ENCODE data around the gene CTIF.

CTIF gene

DNA sequence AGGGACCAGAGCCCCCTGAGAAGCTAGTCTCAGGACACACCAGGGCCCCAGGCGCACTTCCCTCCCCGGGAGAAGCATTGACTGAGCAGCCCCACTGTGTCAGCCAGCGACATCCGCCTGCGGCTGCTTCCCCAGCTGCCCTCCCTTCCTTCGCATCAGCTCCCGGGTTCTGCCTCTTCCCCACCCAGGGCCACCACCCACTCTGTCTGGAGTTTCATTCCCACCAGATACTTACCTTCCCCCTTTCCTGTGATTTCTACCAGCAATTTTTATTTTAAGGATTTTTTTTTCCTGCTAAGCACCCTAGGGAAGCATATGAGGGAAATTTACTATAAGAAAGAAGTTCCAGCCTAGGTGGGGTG lies 312.7 kb downstream of the CTIF start:
- no peak for DNase-seq (ENCODE audit: low read depth)

GRCh38 chr18:48852292-48852691 lies 313.5 kb downstream of the CTIF start:
- DNase-seq (ENCODE audit: low read depth) = no peak

DNA sequence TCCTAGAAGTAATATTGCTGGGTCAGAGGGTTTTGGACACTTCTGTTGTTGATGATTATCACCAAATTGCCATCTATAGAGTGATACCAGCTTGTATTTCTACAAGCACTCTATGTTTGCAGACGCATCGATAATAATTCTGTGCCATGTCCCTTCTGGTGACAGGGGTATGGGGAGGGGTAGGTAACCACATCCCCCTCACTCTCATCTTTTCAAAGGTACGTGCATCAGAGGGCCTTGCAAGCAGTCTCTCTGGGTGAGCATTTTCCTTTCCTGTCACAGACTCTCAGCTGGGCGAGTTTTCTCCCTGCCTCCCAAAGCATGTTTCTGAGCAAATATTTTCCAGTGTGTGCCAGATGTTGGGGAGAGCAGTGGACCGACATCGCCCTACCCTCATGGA lies 314.0 kb downstream of the CTIF start:
- no peak for DNase-seq (ENCODE audit: low read depth)

- DNase-seq (ENCODE audit: low read depth) = no peak
These were observed 314.8 kb downstream of the CTIF start for GRCh38 chr18:48853588-48853987.

GRCh38 chr18:48854780-48855179 lies 315.9 kb downstream of the CTIF start:
- no peak for DNase-seq (ENCODE audit: low read depth)

- no peak for DNase-seq (ENCODE audit: low read depth)
These were observed 316.9 kb downstream of the CTIF start for GRCh38 chr18:48855422-48856377.

DNA sequence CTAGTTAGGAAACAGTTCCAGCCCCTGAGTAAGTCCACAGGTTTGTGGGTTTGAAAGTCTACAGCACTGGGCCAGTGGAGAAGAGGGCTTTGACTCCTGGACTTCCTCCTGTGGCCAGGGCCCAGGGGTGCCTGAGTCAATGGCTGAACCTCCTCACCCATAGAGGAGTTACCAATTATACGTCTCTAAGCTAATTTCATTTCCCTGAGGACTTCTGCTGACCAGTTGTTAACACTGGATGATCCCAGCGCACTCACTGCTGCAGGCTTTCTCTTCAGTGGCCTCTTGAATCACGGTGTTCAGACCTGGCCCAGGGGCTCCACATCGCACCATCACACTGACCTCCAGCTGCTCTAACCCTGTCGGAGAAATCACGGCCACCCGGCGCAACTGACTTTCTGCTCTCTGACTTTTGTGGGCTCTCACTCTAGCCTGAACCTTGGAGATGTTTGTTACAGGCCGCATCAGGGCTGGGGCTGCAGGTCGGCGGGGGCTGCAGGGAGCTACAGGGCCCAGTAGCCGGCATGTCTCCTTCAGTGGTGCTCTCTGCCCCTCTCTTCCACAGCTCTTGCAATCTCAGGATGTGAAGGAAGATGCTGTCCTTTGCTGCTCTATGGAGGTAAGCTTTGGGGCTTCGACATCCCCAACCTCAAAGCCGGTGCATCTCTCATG lies 318.3 kb downstream of the CTIF start:
- no peak for DNase-seq (ENCODE audit: low read depth)

- DNase-seq (ENCODE audit: low read depth) = no peak
These were observed 319.8 kb downstream of the CTIF start for GRCh38 chr18:48858676-48859075.

GRCh38 chr18:48859311-48860268 lies 320.8 kb downstream of the CTIF start:
- no peak for DNase-seq (ENCODE audit: low read depth)

- DNase-seq (ENCODE audit: low read depth) = no peak
These were observed 321.7 kb downstream of the CTIF start for GRCh38 chr18:48860269-48861180.

- DNase-seq (ENCODE audit: low read depth) = no peak
These were observed 322.4 kb downstream of the CTIF start for GRCh38 chr18:48861181-48861708.

DNA sequence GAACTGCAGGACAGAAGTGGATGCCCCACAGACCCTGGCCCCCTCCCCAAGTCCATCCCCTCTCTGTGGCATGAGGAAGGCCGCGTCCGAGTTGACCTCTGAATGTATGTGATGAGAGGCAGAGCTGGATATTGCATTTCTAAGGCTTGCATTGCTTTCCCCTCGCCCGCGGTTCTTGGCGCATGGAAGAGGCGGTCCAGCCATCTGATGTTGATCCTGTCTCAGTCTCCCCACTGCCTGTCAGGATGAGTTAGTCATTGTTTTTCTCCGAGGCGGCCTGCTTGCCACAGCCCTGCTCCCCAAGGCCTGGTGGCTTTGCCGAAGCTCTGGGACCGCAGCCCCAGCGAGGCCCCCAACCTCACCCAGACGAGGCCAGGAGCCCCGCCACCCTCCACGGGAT lies 323.3 kb downstream of the CTIF start:
- no peak for DNase-seq (ENCODE audit: low read depth)

- DNase-seq (ENCODE audit: low read depth) = no peak
These were observed 323.9 kb downstream of the CTIF start for GRCh38 chr18:48862678-48863270.

DNA sequence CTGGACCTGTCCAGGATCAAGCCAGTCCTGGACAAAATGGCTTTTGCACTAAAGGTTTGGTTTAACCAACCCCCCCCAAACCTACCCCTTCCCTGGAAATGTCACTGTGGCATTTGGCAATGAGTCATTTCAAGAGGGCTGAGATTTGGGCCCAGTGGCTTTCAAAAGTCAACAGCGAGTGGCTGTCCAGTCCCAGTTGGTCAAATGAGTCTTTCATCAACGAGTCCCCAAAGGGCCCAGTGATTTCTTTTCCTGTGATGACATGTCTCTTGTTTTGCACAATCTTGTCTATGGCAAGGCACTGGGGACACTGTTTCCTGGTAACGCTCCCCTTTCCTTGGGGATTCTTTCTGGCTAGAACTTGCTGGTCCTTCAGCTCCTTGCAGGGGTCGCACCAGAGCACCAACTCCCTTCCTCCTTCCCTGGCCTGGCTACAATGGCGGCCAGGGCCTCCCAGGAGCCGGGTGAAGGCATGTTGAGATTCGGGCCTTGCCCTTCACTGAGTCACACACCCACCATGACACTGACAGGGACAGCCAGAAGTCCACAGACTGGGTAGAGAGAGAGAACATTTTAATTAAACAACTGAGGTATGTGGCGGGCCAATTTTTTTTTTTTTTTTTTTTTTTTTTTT lies 324.7 kb downstream of the CTIF start:
- no peak for DNase-seq (ENCODE audit: low read depth)

DNA sequence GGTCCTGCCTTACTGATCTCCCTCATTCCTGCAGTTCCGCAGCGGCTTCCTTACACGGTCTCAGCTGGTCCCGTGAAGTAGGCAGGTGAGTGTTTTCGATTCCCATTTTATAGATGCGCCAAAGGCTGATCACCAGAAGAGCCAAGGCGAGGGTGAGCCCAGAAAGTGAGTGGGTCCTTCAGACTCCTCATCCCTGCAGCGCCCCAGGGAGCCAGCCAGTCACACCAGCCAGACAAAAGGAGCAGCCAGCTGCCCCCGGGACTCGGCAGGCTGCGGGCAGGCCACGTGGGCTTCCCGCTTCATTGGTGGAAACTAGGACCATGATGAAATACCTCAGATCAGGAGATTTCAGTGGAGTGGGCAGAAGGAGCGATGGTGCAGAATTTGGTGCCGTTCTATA lies 326.0 kb downstream of the CTIF start:
- DNase-seq (ENCODE audit: low read depth) = no peak

DNA sequence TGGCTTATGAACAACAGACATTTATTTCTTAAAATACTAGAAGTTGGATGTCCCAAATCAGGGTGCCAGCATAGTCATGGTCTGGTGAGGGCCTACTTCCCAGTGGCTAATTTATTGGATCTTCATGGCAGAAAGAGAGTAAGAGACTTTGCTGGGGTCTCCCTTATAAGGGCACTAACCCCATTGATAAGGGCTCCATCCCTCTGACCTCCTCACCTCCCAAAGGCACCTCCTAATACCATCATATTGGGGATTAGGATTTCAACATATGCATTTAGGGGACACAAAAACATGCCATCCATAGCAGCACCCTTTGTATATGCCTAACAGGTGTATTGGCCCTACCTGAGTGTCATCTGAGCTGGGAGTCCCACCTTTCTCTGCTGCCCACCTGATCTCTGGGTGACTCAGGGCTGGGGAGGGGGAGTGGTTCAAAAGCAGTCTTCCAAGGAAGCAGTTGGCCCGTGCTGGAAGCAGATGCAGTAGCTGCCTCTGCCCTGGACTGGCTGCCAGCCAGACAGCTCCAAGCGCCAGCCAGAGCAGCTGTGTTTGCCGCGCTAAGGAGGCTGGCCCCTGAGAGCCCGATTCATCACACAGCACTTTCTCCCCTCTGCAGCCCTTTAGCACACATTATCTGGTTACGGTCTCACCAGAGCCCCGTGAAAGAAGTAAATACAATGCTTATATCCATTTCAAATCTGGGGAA lies 327.4 kb downstream of the CTIF start:
- DNase-seq (ENCODE audit: low read depth) = no peak

DNA sequence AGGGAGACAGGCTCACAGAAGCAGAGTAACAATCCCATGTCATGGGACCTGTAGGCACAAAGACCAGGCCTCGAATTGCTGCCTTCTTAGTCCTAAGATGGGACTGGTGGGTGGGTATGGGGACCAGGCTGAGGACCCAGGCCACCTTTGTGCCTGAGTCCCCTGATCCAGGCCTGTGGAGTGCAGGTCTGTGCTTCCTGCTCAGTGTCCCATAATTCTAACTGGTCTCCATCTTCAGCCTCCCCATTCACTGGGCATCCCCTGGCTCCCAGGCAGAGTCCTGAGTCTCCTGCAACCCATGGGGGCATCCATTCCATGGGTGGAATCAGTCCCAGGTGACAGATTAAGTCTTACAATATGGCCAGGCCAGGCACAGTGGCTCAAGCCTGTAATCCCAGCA lies 328.0 kb downstream of the CTIF start:
- no peak for DNase-seq (ENCODE audit: low read depth)

GRCh38 chr18:48867978-48868377 lies 329.1 kb downstream of the CTIF start:
- no peak for DNase-seq (ENCODE audit: low read depth)
